ENCODE results near the gene ARHGAP1.
A peak's percentile ranks its signal among the peaks of the same experiment; 100 is the strongest.

The ARHGAP1 gene
- long read RNA-seq, transcript ARHGAP1-207 (4 exons, 901 nt) = minor isoform, 7 of 45 reads
- long read RNA-seq, transcript ARHGAP1-201 (13 exons, 3,375 nt) = major isoform, 9 of 45 reads
- long read RNA-seq, partial matches to known transcripts = 3 of 45 reads
- long read RNA-seq, other reads (novel, unspliced or antisense) = 24 of 45 reads

DNA sequence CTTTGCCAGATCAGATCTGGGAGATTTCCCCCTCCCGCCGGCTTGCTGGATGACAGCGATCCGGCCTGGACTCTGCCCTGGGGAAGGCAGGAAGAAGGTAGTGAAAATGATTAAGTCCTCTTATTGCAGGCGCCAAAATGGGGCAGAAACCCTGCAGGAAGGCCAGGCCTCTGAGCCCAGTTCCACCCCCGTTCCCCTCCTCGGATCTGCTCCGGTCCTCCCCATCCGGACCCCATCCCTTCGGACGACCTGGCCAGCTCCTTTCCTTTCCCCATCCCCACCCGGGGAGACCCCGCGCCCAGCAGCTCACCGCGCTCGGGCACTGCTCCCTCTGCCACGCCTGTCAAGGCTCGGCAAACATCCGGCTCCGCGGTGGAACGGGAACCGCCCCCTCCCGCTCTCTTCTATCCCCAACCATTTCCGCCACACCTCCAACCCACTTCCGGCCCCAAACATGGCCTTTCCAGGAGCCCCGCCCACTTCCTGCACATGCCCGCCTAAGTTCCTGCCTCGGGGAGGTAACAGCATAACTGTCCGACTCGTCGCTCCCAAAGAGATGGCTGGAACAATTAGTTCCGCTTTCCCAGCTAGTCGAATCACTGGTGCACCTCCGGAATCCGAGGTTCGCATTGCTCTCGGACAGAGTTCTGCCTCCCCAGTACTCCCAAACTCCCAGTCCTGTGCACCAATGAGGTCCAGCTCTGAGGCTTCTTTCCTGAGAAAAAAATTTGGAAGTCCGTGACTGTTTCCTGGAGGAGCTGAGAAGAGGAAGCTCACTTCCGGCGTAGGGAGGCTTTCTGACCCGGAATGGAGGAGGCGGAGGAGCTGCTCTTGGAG, at the start of gene ARHGAP1, which contains the start of gene ZNF408:
TSS of gene ARHGAP1 (minus strand) at position 379 of the 837 bp plus-strand sequence. CDS start 4,512 bp downstream, outside the sequence.
TSS of gene ZNF408 (plus strand) at position 791 of the 837 bp plus-strand sequence. CDS start at position 808, 17 bp downstream.
- peak within 1 kb of the TSS; percentile 98 for H3K27ac ChIP-seq (replicated peaks)
- H3K4me3 ChIP-seq (replicated peaks; ENCODE audit: insufficient read depth, low read length) = peak within 1 kb of the TSS; percentile 89
- H3K27me3 ChIP-seq (ENCODE audit: insufficient read depth, poor library complexity, severe bottlenecking) = no peaks in the 10 kb centered on the region
- TF ChIP-seq SPI1 (IDR thresholded peaks at IDR 0.05; ENCODE audit: borderline replicate concordance, low read depth) (peak; percentile 57), GABPA (IDR thresholded peaks at IDR 0.05; ENCODE audit: low read depth) (peak; percentile 99), POLR2AphosphoS5 (IDR thresholded peaks at IDR 0.05; ENCODE audit: low read depth) (peak; percentile 61)
- TF ChIP-seq, protein P1, sequence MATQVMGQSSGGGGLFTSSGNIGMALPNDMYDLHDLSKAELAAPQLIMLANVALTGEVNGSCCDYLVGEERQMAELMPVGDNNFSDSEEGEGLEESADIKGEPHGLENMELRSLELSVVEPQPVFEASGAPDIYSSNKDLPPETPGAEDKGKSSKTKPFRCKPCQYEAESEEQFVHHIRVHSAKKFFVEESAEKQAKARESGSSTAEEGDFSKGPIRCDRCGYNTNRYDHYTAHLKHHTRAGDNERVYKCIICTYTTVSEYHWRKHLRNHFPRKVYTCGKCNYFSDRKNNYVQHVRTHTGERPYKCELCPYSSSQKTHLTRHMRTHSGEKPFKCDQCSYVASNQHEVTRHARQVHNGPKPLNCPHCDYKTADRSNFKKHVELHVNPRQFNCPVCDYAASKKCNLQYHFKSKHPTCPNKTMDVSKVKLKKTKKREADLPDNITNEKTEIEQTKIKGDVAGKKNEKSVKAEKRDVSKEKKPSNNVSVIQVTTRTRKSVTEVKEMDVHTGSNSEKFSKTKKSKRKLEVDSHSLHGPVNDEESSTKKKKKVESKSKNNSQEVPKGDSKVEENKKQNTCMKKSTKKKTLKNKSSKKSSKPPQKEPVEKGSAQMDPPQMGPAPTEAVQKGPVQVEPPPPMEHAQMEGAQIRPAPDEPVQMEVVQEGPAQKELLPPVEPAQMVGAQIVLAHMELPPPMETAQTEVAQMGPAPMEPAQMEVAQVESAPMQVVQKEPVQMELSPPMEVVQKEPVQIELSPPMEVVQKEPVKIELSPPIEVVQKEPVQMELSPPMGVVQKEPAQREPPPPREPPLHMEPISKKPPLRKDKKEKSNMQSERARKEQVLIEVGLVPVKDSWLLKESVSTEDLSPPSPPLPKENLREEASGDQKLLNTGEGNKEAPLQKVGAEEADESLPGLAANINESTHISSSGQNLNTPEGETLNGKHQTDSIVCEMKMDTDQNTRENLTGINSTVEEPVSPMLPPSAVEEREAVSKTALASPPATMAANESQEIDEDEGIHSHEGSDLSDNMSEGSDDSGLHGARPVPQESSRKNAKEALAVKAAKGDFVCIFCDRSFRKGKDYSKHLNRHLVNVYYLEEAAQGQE (IDR thresholded peaks at IDR 0.05; ENCODE audit: insufficient replicate concordance, low read depth) = no peak
- TF ChIP-seq, protein P2, sequence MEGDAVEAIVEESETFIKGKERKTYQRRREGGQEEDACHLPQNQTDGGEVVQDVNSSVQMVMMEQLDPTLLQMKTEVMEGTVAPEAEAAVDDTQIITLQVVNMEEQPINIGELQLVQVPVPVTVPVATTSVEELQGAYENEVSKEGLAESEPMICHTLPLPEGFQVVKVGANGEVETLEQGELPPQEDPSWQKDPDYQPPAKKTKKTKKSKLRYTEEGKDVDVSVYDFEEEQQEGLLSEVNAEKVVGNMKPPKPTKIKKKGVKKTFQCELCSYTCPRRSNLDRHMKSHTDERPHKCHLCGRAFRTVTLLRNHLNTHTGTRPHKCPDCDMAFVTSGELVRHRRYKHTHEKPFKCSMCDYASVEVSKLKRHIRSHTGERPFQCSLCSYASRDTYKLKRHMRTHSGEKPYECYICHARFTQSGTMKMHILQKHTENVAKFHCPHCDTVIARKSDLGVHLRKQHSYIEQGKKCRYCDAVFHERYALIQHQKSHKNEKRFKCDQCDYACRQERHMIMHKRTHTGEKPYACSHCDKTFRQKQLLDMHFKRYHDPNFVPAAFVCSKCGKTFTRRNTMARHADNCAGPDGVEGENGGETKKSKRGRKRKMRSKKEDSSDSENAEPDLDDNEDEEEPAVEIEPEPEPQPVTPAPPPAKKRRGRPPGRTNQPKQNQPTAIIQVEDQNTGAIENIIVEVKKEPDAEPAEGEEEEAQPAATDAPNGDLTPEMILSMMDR (IDR thresholded peaks at IDR 0.05; ENCODE audit: insufficient read depth, low read length) = no peak
- DNase-seq (ENCODE audit: low read depth in 1 of 2, low spot score in 1 of 2) = peak; percentile 97 to 100

DNA sequence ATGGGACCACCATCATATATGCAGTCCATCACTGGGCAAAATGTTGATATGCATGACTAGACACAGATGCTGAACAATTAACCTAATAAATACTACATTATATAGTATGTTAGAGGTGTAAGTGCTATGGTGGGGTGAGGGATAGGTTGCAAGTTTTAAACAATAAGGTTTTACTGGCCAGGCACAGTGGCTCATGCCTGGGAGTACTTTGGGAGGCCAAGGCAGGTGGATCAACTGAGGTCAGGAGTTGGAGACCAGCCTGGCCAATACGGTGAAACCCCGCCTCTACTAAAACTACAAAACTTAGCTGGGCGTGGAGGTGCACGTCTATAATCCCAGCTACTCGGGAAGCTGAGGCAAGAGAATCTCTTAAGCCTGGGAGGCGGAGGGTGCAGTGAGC, 46.7 kb upstream of the ARHGAP1 start:
- no peak for DNase-seq (ENCODE audit: low read depth in 1 of 2, low spot score in 1 of 2)
- no peak overlapping the region for H3K4me3 ChIP-seq (replicated peaks; ENCODE audit: insufficient read depth, low read length)
- no peak overlapping the region for H3K27ac ChIP-seq (replicated peaks)
- TF ChIP-seq, protein P1 (IDR thresholded peaks at IDR 0.05; ENCODE audit: insufficient replicate concordance, low read depth) = no peak
- TF ChIP-seq GABPA (IDR thresholded peaks at IDR 0.05; ENCODE audit: low read depth) (no peak), POLR2AphosphoS5 (IDR thresholded peaks at IDR 0.05; ENCODE audit: low read depth) (no peak), SPI1 (IDR thresholded peaks at IDR 0.05; ENCODE audit: borderline replicate concordance, low read depth) (no peak)
- TF ChIP-seq, protein P2 (IDR thresholded peaks at IDR 0.05; ENCODE audit: insufficient read depth, low read length) = no peak
- H3K27me3 ChIP-seq (ENCODE audit: insufficient read depth, poor library complexity, severe bottlenecking) = no peaks in the 10 kb centered on the region

DNA sequence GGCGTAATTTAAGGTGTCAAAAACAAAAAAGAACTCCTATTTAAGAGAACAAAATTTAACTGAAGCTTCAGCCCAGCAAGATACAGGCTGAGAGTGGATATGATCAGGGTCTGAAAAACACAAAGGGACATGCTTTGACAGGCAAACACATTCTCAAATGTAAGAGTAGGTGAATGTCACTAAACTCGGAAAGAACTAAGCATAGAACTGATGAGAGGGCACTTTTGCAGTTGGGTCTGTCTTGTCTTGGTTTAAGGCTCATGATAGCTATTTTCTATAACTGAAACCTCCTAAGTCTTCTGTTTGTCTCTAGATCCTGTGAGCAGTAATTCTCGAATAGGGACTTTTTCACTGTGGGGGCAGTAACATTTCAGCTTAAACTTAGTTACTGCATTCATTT, 45.6 kb upstream of the ARHGAP1 start:
- Histone ChIP-seq H3K4me3 (replicated peaks; ENCODE audit: insufficient read depth, low read length) (no peak overlapping the region), H3K27ac (replicated peaks) (no peak overlapping the region), H3K27me3 (ENCODE audit: insufficient read depth, poor library complexity, severe bottlenecking) (no peaks in the 10 kb centered on the region)
- TF ChIP-seq, protein P2 (IDR thresholded peaks at IDR 0.05; ENCODE audit: insufficient read depth, low read length) = no peak
- TF ChIP-seq POLR2AphosphoS5 (IDR thresholded peaks at IDR 0.05; ENCODE audit: low read depth) (no peak), GABPA (IDR thresholded peaks at IDR 0.05; ENCODE audit: low read depth) (no peak)
- DNase-seq (ENCODE audit: low read depth in 1 of 2, low spot score in 1 of 2) = no peak
